Kidney (tissue), 14 donors: ENCODE measurements around the gene EPS8L3. TPM values are rescaled to one million over a fixed set of nuclear protein-coding genes. Genes with fewer than 3 reads are reported as not detected.
A peak's percentile ranks its signal among the peaks of the same experiment; 100 is the strongest.

ENCODE experiments used
- DNase-seq, 5 donors: peaks; one replicate each; pipeline ENCODE4 v3.0.0-alpha.2; 2013 to 2020
- FAIRE-seq: peaks from 2 replicates; lab custom pipeline; 2012; peaks lifted over from hg19 to GRCh38; lab: Jason Lieb, UNC
- H3K27ac ChIP-seq, 2 donors: one replicate each; pipeline ENCODE4 v1.7.0; 2013; ENCODE audit warnings: low read depth in 2 of 2, low read length in 2 of 2, inconsistent platforms in 1 of 2
- H3K27me3 ChIP-seq: one replicate; pipeline ENCODE4 v1.7.1; 2013; ENCODE audit warnings: low read length, inconsistent platforms; ENCODE audit not compliant: control insufficient read depth, insufficient read depth
- H3K36me3 ChIP-seq, 3 donors: one replicate each; pipeline versions ENCODE4 v1.7.0 to v1.7.1; 2013; ENCODE audit warnings: low read length in 3 of 3, control low read depth in 1 of 3, inconsistent platforms in 1 of 3; ENCODE audit not compliant: insufficient read depth in 3 of 3, control insufficient read depth in 2 of 3
- H3K4me1 ChIP-seq, 3 donors: one replicate each; pipeline versions ENCODE4 v1.7.0 to v1.7.1; 2013; ENCODE audit warnings: low read length in 3 of 3, inconsistent platforms in 1 of 3, low read depth in 1 of 3; ENCODE audit not compliant: control insufficient read depth in 2 of 3, insufficient read depth in 2 of 3
- H3K4me3 ChIP-seq, 3 donors: one replicate each; pipeline versions ENCODE4 v1.7.0 to v1.8.1; 2013; ENCODE audit warnings: low read length in 3 of 3, control low read depth in 1 of 3, inconsistent platforms in 1 of 3
- H3K9ac ChIP-seq, 3 donors: one replicate each; pipeline versions ENCODE4 v1.7.0 to v1.7.1; 2013; ENCODE audit warnings: low read length in 3 of 3, control low read depth in 1 of 3, inconsistent platforms in 1 of 3
- H3K9me3 ChIP-seq, 3 donors: one replicate each; pipeline versions ENCODE4 v1.7.0 to v1.7.1; 2013; ENCODE audit warnings: low read length in 3 of 3, control low read depth in 1 of 3, inconsistent platforms in 1 of 3; ENCODE audit not compliant: control insufficient read depth in 2 of 3, insufficient read depth in 1 of 3
- CTCF ChIP-seq: IDR thresholded peaks from 3 replicates; pipeline ENCODE4 v1.5.1; 2012; ENCODE audit warnings: mild to moderate bottlenecking, moderate library complexity, borderline replicate concordance; ENCODE audit not compliant: insufficient read depth; ENCODE audit errors: extremely low read depth
- intact Hi-C: fragments of 100-400 bp; cut with DNase I; formaldehyde crosslinking; loops from one replicate; pipeline ENCODE4 v1.11.1; 2022
- polyA plus RNA-seq: library from polyadenylated mRNA; stranded (reverse); fragments of 350-450 nt; fragmentation: Illumina TruSeq; extraction: RNeasy Lipid Tissue Mini Kit (QIAGEN cat#74804); gene quantifications from one replicate; pipeline ENCODE4 v1.2.3, GENCODE V29; 2014; ENCODE audit warnings: low read depth, low replicate concordance; ENCODE audit not compliant: insufficient read depth
- total RNA-seq: library from RNA; stranded (reverse); fragmentation: NEBNext Ultra II Directional; extraction: Animal tissue kit (Norgen Biotek cat#: 25700); gene quantifications from one replicate; pipeline ENCODE4 v1.2.1, GENCODE V29; 2021
- donor health status: control.
- donor health status: control.
- donor health status: control.
- donor health status: control.
- donor health status: control.
- donor health status: DM: yes; HTN: yes; CAD: no.
- donor health status: Normal renal cell carcinoma (clear cell type).

EPS8L3 gene
- total and polyA plus RNA-seq, 2 donors from 2014 or later = 1.8 TPM; not detected in 1

- H3K27me3 ChIP-seq = no peaks in the 10 kb centered on the region
- intact Hi-C loops = no loop called here
- DNase-seq (peak; percentile 61 to 90 (median 78)), FAIRE-seq (no peak)
- H3K4me3 ChIP-seq = no peak overlapping the region
- H3K4me1 ChIP-seq = peaks cover 2 to 15% (median 5%) of the 10 kb centered on the region in 3 donors
- peak overlapping the region in 1 of 3 donors; percentile 38 for H3K9ac ChIP-seq
- H3K9me3 ChIP-seq = peaks cover 0 to 6% (median 0%) of the 10 kb centered on the region in 3 donors
- no peaks in the 10 kb centered on the region for H3K36me3 ChIP-seq
- H3K27ac ChIP-seq = peak overlapping the region; percentile 23 to 39
- no peak for TF ChIP-seq CTCF
Observed at GRCh38 chr1:109783436-109783835, 19.7 kb upstream of the EPS8L3 start.

GRCh38 chr1:109782927-109783326, 19.2 kb upstream of the EPS8L3 start:
- H3K27ac ChIP-seq = no peak overlapping the region
- no peak overlapping the region for H3K4me3 ChIP-seq
- no peaks in the 10 kb centered on the region for H3K36me3 ChIP-seq
- no peak for TF ChIP-seq CTCF
- FAIRE-seq = no peak
- H3K9ac ChIP-seq = peak overlapping the region in 1 of 3 donors; percentile 38
- intact Hi-C loops = no loop called here
- DNase-seq = peak in 2 of 5 donors; percentile 42 to 61
- peaks cover 2 to 15% (median 5%) of the 10 kb centered on the region in 3 donors for H3K4me1 ChIP-seq
- no peaks in the 10 kb centered on the region for H3K27me3 ChIP-seq
- peaks cover 0 to 6% (median 0%) of the 10 kb centered on the region in 3 donors for H3K9me3 ChIP-seq

- TF ChIP-seq CTCF = no peak
- no peaks in the 10 kb centered on the region for H3K36me3 ChIP-seq
- no peaks in the 10 kb centered on the region for H3K27me3 ChIP-seq
- no peak overlapping the region for H3K9ac ChIP-seq
- H3K4me3 ChIP-seq = no peak overlapping the region
- intact Hi-C loops = no loop called here
- H3K4me1 ChIP-seq = peaks cover 2 to 15% (median 5%) of the 10 kb centered on the region in 3 donors
- H3K9me3 ChIP-seq = peaks cover 0 to 6% (median 0%) of the 10 kb centered on the region in 3 donors
- DNase-seq (no peak), FAIRE-seq (no peak)
- no peak overlapping the region for H3K27ac ChIP-seq
Observed at GRCh38 chr1:109782514-109782913, 18.8 kb upstream of the EPS8L3 start.

- H3K4me3 ChIP-seq = no peak overlapping the region
- no peak for TF ChIP-seq CTCF
- H3K9me3 ChIP-seq = peaks cover 0 to 6% (median 0%) of the 10 kb centered on the region in 3 donors
- intact Hi-C loops = no loop called here
- no peak overlapping the region for H3K27ac ChIP-seq
- no peaks in the 10 kb centered on the region for H3K36me3 ChIP-seq
- FAIRE-seq (no peak), DNase-seq (no peak)
- no peaks in the 10 kb centered on the region for H3K27me3 ChIP-seq
- no peak overlapping the region for H3K9ac ChIP-seq
- H3K4me1 ChIP-seq = peaks cover 2 to 19% (median 8%) of the 10 kb centered on the region in 3 donors
Observed at GRCh38 chr1:109781806-109782205, 18.1 kb upstream of the EPS8L3 start.
